ENCODE data around the gene IFT172.

IFT172 gene

DNA sequence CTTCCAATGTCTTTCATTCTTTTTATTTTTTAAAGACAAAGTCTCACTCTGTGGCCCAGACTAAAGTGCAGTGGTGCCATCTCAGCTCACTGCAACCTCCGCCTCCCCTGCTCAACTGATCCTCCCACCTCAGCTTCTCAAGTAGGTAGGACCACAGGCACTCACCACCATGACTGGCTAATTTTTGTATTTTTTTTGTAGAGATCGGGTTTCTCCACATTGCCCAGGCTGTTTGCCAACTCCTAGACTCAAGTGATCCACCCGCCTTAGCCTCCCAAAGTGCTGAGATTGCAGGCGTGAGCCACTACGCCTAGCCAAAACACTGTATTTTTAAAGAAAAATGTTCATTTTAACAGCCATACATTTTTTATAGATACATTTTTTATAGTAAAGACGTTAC, 19.8 kb upstream of the IFT172 start:
- Histone ChIP-seq H3K4me1 (ENCODE audit: insufficient read depth, low read length, poor library complexity, severe bottlenecking) (no peaks in the 10 kb centered on the region), H3K4me3 (ENCODE audit: low read length, poor library complexity, severe bottlenecking) (no peak overlapping the region), H3K9me3 (ENCODE audit: insufficient read depth, low read depth, low read length) (no peaks in the 10 kb centered on the region), H3K9ac (ENCODE audit: low read depth, low read length, poor library complexity, severe bottlenecking) (no peak overlapping the region), H3K79me2 (ENCODE audit: insufficient read depth, low read length) (no peaks in the 10 kb centered on the region), H3K9me2 (replicated peaks; ENCODE audit: low read depth, low read length) (no peaks in the 10 kb centered on the region), H2AFZ (ENCODE audit: low read length) (peak overlapping the region; percentile 41; the same call in 1 of the 2 replicates), H4K20me1 (ENCODE audit: insufficient read depth, low read length, poor library complexity, severe bottlenecking) (no peaks in the 10 kb centered on the region), H3F3A (ENCODE audit: low read depth) (no peaks in the 10 kb centered on the region), H3K4me2 (ENCODE audit: low read depth, low read length, poor library complexity, severe bottlenecking) (no peak overlapping the region), H3K27me3 (ENCODE audit: insufficient read depth, low read length, poor library complexity, severe bottlenecking) (no peaks in the 10 kb centered on the region), H3K36me3 (ENCODE audit: insufficient read depth, low read length) (no peaks in the 10 kb centered on the region)
- no peak for TF ChIP-seq EZH2phosphoT487 (IDR thresholded peaks at IDR 0.05; ENCODE audit: borderline replicate concordance)
- TF ChIP-seq, protein P1, sequence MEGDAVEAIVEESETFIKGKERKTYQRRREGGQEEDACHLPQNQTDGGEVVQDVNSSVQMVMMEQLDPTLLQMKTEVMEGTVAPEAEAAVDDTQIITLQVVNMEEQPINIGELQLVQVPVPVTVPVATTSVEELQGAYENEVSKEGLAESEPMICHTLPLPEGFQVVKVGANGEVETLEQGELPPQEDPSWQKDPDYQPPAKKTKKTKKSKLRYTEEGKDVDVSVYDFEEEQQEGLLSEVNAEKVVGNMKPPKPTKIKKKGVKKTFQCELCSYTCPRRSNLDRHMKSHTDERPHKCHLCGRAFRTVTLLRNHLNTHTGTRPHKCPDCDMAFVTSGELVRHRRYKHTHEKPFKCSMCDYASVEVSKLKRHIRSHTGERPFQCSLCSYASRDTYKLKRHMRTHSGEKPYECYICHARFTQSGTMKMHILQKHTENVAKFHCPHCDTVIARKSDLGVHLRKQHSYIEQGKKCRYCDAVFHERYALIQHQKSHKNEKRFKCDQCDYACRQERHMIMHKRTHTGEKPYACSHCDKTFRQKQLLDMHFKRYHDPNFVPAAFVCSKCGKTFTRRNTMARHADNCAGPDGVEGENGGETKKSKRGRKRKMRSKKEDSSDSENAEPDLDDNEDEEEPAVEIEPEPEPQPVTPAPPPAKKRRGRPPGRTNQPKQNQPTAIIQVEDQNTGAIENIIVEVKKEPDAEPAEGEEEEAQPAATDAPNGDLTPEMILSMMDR (conservative IDR thresholded peaks at IDR 0.05; ENCODE audit: low read length) = no peak

DNA sequence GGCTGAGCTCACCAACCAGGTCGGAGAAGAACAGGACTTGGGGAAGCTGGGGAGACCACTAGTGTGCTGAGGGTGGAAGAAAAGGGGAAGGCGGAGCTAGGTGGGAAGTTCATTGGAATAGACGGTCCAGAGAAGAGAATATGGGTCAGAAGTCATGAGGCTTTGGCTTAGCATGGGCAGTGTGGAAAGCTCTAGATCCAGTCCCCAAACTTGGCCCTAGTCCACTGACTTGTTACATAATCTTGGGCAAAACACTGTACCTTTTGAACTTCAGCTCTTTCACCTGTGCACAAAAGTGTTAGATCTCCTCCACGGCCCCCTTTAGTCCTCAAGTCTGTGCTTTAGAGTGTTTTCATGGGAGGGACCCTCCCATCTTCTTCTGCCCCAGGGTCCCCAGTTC, 17.8 kb upstream of the IFT172 start:
- no peak overlapping the region for H2AFZ ChIP-seq (ENCODE audit: low read length)
- H3F3A ChIP-seq (ENCODE audit: low read depth) = no peaks in the 10 kb centered on the region
- no peaks in the 10 kb centered on the region for H3K4me1 ChIP-seq (ENCODE audit: insufficient read depth, low read length, poor library complexity, severe bottlenecking)
- H3K4me3 ChIP-seq (ENCODE audit: low read length, poor library complexity, severe bottlenecking) = no peak overlapping the region
- TF ChIP-seq, protein P1 (conservative IDR thresholded peaks at IDR 0.05; ENCODE audit: low read length) = no peak
- no peak for TF ChIP-seq EZH2phosphoT487 (IDR thresholded peaks at IDR 0.05; ENCODE audit: borderline replicate concordance)
- H3K36me3 ChIP-seq (ENCODE audit: insufficient read depth, low read length) = no peaks in the 10 kb centered on the region
- no peaks in the 10 kb centered on the region for H3K79me2 ChIP-seq (ENCODE audit: insufficient read depth, low read length)
- H4K20me1 ChIP-seq (ENCODE audit: insufficient read depth, low read length, poor library complexity, severe bottlenecking) = no peaks in the 10 kb centered on the region
- no peak overlapping the region for H3K9ac ChIP-seq (ENCODE audit: low read depth, low read length, poor library complexity, severe bottlenecking)
- no peaks in the 10 kb centered on the region for H3K9me3 ChIP-seq (ENCODE audit: insufficient read depth, low read depth, low read length)
- H3K9me2 ChIP-seq (replicated peaks; ENCODE audit: low read depth, low read length) = no peaks in the 10 kb centered on the region
- H3K27me3 ChIP-seq (ENCODE audit: insufficient read depth, low read length, poor library complexity, severe bottlenecking) = no peaks in the 10 kb centered on the region
- H3K4me2 ChIP-seq (ENCODE audit: low read depth, low read length, poor library complexity, severe bottlenecking) = no peak overlapping the region

DNA sequence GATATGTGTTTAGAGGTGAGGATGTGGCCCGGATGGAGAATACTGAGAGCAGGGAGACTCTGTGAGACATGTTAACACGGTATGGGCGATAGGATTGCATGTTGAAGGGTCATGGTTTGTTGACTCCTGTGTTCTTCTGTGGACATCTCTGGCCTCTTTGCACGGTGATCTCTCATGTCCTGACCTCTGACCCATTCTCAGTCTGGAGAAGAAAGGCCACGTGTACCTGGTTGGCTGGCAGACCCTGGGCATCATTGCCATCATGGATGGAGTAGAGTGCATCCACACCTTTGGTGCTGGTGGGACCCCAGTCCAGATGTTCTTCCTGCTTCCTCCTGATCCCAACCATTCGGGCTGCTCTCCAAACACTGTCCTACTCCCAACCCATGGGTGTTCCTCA, 17.0 kb upstream of the IFT172 start:
- no peak overlapping the region for H3K4me2 ChIP-seq (ENCODE audit: low read depth, low read length, poor library complexity, severe bottlenecking)
- H3K36me3 ChIP-seq (ENCODE audit: insufficient read depth, low read length) = no peaks in the 10 kb centered on the region
- no peaks in the 10 kb centered on the region for H3F3A ChIP-seq (ENCODE audit: low read depth)
- no peaks in the 10 kb centered on the region for H3K4me1 ChIP-seq (ENCODE audit: insufficient read depth, low read length, poor library complexity, severe bottlenecking)
- H3K9ac ChIP-seq (ENCODE audit: low read depth, low read length, poor library complexity, severe bottlenecking) = no peak overlapping the region
- no peaks in the 10 kb centered on the region for H4K20me1 ChIP-seq (ENCODE audit: insufficient read depth, low read length, poor library complexity, severe bottlenecking)
- no peak overlapping the region for H2AFZ ChIP-seq (ENCODE audit: low read length)
- TF ChIP-seq EZH2phosphoT487 (IDR thresholded peaks at IDR 0.05; ENCODE audit: borderline replicate concordance) = no peak
- TF ChIP-seq, protein P1 (conservative IDR thresholded peaks at IDR 0.05; ENCODE audit: low read length) = no peak
- no peaks in the 10 kb centered on the region for H3K27me3 ChIP-seq (ENCODE audit: insufficient read depth, low read length, poor library complexity, severe bottlenecking)
- H3K9me3 ChIP-seq (ENCODE audit: insufficient read depth, low read depth, low read length) = no peaks in the 10 kb centered on the region
- no peak overlapping the region for H3K4me3 ChIP-seq (ENCODE audit: low read length, poor library complexity, severe bottlenecking)
- H3K9me2 ChIP-seq (replicated peaks; ENCODE audit: low read depth, low read length) = no peaks in the 10 kb centered on the region
- H3K79me2 ChIP-seq (ENCODE audit: insufficient read depth, low read length) = no peaks in the 10 kb centered on the region

All from Loucy (cell line).